ENCODE measurements around the gene NEK8. TPM values are rescaled to one million over a fixed set of nuclear protein-coding genes. Genes with fewer than 3 reads are reported as not detected.

NEK8 gene
- total and polyA plus RNA-seq, 9 of the 15 experiments (the other 6 are each of a cell fraction or from before 2014, with no cell fraction given), result 0.98 to 16.6 (median 4.6) TPM

DNA sequence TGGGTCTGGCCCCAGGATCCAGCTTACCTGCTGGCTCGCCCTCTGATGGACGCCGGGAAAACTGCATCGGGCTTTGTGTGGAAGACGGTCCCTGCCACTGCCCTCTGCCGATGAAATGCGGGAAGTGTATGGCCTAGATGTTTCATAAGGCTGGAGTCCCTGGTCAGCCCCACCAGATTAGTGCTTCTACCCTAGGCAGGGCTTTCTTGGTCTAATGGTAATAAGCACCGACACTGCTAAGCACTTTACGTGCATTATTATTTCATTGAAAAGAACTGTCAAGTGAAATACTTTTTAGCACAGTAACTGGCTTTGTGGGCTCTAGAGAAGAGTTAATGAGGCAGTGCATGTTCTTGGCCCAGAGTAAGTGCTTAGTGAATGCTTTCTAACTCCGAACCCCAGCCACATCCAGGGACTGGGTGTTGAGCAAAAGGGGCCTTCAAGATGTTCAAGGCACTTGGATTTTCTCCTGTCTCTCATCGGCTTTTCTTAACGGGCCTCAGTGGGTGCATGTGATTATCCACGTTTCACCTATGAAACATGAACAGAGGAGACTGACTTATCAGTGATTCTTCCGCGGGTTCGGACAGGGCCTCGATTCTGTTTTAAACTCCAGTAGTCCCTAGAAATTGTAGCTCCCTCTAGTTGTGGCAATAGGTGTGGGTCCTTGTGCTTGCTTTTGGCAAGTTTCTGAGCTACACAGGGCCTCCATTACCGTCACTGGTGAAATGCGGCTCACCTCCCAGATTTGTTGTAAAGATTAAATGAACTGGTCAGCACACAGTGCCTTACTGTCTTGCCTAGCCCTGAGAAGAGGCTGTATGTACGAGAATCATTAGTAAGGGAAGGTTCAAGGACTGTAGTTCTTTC, 21.8 kb downstream of the NEK8 start (continued):
- TF ChIP-seq, protein P1, sequence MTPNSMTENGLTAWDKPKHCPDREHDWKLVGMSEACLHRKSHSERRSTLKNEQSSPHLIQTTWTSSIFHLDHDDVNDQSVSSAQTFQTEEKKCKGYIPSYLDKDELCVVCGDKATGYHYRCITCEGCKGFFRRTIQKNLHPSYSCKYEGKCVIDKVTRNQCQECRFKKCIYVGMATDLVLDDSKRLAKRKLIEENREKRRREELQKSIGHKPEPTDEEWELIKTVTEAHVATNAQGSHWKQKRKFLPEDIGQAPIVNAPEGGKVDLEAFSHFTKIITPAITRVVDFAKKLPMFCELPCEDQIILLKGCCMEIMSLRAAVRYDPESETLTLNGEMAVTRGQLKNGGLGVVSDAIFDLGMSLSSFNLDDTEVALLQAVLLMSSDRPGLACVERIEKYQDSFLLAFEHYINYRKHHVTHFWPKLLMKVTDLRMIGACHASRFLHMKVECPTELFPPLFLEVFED (CRISPR knock-in tag; conservative IDR thresholded peaks at IDR 0.05), result no peak
- TF ChIP-seq SPI1 (IDR thresholded peaks at IDR 0.05; ENCODE audit: borderline replicate concordance, low read depth, low read length) (no peak), CBFA2T3 (IDR thresholded peaks at IDR 0.05) (no peak), XRCC5 (IDR thresholded peaks at IDR 0.05; ENCODE audit: low read depth, low read length) (peak; percentile 98), ZNF134 (CRISPR knock-in tag; conservative IDR thresholded peaks at IDR 0.05) (peak; percentile 86), TCF3 (CRISPR knock-in tag; IDR thresholded peaks at IDR 0.05) (no peak; the same call in 1 of the 2 replicates), FOXM1 (IDR thresholded peaks at IDR 0.05; ENCODE audit: low read depth) (no peak), FOXM1 (CRISPR knock-in tag; IDR thresholded peaks at IDR 0.05; ENCODE audit: low read depth) (no peak), HNRNPLL (IDR thresholded peaks at IDR 0.05; ENCODE audit: low read depth, low read length, poor library complexity, severe bottlenecking) (no peak), CCNT2 (IDR thresholded peaks at IDR 0.05; ENCODE audit: borderline replicate concordance, extremely low read depth, insufficient read length, low read depth, low read length) (no peak), TEAD1 (CRISPR knock-in tag; IDR thresholded peaks at IDR 0.05) (peak; percentile 40 to 85; a peak in 2 of 4 replicates), RBM39 (optimal IDR thresholded peaks at IDR 0.05; ENCODE audit: low read depth, low read length) (peak; percentile 87), ETS2 (tag; IDR thresholded peaks at IDR 0.05; ENCODE audit: borderline replicate concordance, poor library complexity, severe bottlenecking) (no peak), GATAD2B (IDR thresholded peaks at IDR 0.05; ENCODE audit: borderline replicate concordance) (no peak), KAT7 (CRISPR knock-in tag; IDR thresholded peaks at IDR 0.05; ENCODE audit: borderline replicate concordance) (peak; percentile 75; the same call in 1 of the 2 replicates)
- TF ChIP-seq, protein P2, sequence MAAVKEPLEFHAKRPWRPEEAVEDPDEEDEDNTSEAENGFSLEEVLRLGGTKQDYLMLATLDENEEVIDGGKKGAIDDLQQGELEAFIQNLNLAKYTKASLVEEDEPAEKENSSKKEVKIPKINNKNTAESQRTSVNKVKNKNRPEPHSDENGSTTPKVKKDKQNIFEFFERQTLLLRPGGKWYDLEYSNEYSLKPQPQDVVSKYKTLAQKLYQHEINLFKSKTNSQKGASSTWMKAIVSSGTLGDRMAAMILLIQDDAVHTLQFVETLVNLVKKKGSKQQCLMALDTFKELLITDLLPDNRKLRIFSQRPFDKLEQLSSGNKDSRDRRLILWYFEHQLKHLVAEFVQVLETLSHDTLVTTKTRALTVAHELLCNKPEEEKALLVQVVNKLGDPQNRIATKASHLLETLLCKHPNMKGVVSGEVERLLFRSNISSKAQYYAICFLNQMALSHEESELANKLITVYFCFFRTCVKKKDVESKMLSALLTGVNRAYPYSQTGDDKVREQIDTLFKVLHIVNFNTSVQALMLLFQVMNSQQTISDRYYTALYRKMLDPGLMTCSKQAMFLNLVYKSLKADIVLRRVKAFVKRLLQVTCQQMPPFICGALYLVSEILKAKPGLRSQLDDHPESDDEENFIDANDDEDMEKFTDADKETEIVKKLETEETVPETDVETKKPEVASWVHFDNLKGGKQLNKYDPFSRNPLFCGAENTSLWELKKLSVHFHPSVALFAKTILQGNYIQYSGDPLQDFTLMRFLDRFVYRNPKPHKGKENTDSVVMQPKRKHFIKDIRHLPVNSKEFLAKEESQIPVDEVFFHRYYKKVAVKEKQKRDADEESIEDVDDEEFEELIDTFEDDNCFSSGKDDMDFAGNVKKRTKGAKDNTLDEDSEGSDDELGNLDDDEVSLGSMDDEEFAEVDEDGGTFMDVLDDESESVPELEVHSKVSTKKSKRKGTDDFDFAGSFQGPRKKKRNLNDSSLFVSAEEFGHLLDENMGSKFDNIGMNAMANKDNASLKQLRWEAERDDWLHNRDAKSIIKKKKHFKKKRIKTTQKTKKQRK (IDR thresholded peaks at IDR 0.05; ENCODE audit: borderline replicate concordance, low read depth, low read length), result no peak
- TF ChIP-seq, protein P3, sequence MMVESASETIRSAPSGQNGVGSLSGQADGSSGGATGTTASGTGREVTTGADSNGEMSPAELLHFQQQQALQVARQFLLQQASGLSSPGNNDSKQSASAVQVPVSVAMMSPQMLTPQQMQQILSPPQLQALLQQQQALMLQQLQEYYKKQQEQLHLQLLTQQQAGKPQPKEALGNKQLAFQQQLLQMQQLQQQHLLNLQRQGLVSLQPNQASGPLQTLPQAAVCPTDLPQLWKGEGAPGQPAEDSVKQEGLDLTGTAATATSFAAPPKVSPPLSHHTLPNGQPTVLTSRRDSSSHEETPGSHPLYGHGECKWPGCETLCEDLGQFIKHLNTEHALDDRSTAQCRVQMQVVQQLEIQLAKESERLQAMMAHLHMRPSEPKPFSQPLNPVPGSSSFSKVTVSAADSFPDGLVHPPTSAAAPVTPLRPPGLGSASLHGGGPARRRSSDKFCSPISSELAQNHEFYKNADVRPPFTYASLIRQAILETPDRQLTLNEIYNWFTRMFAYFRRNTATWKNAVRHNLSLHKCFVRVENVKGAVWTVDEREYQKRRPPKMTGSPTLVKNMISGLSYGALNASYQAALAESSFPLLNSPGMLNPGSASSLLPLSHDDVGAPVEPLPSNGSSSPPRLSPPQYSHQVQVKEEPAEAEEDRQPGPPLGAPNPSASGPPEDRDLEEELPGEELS (CRISPR knock-in tag; IDR thresholded peaks at IDR 0.05; ENCODE audit: borderline replicate concordance), result no peak
- TF ChIP-seq, protein P4, sequence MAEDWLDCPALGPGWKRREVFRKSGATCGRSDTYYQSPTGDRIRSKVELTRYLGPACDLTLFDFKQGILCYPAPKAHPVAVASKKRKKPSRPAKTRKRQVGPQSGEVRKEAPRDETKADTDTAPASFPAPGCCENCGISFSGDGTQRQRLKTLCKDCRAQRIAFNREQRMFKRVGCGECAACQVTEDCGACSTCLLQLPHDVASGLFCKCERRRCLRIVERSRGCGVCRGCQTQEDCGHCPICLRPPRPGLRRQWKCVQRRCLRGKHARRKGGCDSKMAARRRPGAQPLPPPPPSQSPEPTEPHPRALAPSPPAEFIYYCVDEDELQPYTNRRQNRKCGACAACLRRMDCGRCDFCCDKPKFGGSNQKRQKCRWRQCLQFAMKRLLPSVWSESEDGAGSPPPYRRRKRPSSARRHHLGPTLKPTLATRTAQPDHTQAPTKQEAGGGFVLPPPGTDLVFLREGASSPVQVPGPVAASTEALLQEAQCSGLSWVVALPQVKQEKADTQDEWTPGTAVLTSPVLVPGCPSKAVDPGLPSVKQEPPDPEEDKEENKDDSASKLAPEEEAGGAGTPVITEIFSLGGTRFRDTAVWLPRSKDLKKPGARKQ (CRISPR knock-in tag; IDR thresholded peaks at IDR 0.05), result no peak

Data from K562 (cell line).